Measurements from ENCODE around the gene FAM107B. TPM values are rescaled to one million over a fixed set of nuclear protein-coding genes. Genes with fewer than 3 reads are reported as not detected.

Gene FAM107B
- total and polyA plus RNA-seq, 2 of the 8 experiments (the other 6 are each of a cell fraction or from before 2014, with no cell fraction given), result 7.5 to 28.1 TPM

DNA sequence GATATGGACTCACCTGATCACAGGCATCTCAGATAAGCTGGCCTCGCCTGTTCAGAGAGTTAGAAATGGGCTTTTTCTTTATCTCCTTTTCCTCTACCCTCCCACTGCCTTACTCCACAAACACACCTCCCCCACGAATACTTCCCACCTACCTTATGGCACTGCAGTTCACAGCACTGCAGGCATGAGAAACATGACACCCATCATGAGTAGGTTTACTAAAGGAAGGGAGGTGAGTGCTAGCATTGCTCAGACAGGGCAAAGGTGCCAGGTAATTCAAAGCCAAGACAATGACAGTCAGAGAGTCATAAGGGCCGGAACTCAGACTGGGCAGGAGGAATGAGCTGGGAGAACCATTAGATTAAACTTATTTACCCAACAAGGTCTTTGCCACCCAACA lies 220.6 kb downstream of the FAM107B start (continued):
- TF ChIP-seq, protein P1, sequence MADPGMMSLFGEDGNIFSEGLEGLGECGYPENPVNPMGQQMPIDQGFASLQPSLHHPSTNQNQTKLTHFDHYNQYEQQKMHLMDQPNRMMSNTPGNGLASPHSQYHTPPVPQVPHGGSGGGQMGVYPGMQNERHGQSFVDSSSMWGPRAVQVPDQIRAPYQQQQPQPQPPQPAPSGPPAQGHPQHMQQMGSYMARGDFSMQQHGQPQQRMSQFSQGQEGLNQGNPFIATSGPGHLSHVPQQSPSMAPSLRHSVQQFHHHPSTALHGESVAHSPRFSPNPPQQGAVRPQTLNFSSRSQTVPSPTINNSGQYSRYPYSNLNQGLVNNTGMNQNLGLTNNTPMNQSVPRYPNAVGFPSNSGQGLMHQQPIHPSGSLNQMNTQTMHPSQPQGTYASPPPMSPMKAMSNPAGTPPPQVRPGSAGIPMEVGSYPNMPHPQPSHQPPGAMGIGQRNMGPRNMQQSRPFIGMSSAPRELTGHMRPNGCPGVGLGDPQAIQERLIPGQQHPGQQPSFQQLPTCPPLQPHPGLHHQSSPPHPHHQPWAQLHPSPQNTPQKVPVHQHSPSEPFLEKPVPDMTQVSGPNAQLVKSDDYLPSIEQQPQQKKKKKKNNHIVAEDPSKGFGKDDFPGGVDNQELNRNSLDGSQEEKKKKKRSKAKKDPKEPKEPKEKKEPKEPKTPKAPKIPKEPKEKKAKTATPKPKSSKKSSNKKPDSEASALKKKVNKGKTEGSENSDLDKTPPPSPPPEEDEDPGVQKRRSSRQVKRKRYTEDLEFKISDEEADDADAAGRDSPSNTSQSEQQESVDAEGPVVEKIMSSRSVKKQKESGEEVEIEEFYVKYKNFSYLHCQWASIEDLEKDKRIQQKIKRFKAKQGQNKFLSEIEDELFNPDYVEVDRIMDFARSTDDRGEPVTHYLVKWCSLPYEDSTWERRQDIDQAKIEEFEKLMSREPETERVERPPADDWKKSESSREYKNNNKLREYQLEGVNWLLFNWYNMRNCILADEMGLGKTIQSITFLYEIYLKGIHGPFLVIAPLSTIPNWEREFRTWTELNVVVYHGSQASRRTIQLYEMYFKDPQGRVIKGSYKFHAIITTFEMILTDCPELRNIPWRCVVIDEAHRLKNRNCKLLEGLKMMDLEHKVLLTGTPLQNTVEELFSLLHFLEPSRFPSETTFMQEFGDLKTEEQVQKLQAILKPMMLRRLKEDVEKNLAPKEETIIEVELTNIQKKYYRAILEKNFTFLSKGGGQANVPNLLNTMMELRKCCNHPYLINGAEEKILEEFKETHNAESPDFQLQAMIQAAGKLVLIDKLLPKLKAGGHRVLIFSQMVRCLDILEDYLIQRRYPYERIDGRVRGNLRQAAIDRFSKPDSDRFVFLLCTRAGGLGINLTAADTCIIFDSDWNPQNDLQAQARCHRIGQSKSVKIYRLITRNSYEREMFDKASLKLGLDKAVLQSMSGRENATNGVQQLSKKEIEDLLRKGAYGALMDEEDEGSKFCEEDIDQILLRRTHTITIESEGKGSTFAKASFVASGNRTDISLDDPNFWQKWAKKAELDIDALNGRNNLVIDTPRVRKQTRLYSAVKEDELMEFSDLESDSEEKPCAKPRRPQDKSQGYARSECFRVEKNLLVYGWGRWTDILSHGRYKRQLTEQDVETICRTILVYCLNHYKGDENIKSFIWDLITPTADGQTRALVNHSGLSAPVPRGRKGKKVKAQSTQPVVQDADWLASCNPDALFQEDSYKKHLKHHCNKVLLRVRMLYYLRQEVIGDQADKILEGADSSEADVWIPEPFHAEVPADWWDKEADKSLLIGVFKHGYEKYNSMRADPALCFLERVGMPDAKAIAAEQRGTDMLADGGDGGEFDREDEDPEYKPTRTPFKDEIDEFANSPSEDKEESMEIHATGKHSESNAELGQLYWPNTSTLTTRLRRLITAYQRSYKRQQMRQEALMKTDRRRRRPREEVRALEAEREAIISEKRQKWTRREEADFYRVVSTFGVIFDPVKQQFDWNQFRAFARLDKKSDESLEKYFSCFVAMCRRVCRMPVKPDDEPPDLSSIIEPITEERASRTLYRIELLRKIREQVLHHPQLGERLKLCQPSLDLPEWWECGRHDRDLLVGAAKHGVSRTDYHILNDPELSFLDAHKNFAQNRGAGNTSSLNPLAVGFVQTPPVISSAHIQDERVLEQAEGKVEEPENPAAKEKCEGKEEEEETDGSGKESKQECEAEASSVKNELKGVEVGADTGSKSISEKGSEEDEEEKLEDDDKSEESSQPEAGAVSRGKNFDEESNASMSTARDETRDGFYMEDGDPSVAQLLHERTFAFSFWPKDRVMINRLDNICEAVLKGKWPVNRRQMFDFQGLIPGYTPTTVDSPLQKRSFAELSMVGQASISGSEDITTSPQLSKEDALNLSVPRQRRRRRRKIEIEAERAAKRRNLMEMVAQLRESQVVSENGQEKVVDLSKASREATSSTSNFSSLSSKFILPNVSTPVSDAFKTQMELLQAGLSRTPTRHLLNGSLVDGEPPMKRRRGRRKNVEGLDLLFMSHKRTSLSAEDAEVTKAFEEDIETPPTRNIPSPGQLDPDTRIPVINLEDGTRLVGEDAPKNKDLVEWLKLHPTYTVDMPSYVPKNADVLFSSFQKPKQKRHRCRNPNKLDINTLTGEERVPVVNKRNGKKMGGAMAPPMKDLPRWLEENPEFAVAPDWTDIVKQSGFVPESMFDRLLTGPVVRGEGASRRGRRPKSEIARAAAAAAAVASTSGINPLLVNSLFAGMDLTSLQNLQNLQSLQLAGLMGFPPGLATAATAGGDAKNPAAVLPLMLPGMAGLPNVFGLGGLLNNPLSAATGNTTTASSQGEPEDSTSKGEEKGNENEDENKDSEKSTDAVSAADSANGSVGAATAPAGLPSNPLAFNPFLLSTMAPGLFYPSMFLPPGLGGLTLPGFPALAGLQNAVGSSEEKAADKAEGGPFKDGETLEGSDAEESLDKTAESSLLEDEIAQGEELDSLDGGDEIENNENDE (IDR thresholded peaks at IDR 0.05; ENCODE audit: insufficient replicate concordance, low read length), result no peak
- TF ChIP-seq CEBPB (IDR thresholded peaks at IDR 0.05; ENCODE audit: low read depth, low read length) (no peak), CTBP2 (IDR thresholded peaks at IDR 0.05; ENCODE audit: borderline replicate concordance, insufficient read depth, insufficient read length, low read length) (no peak), HDAC6 (IDR thresholded peaks at IDR 0.05; ENCODE audit: low read depth, low read length) (no peak), GTF2F1 (IDR thresholded peaks at IDR 0.05; ENCODE audit: borderline replicate concordance, low read depth, low read length) (no peak), EGR1 (IDR thresholded peaks at IDR 0.05; ENCODE audit: borderline replicate concordance, low read depth, low read length) (no peak), NRF1 (IDR thresholded peaks at IDR 0.05; ENCODE audit: low read depth, low read length) (no peak), BCL11A (IDR thresholded peaks at IDR 0.05; ENCODE audit: low read depth in 2 of 2, low read length in 2 of 2) (no peak)
- TF ChIP-seq, protein P2, sequence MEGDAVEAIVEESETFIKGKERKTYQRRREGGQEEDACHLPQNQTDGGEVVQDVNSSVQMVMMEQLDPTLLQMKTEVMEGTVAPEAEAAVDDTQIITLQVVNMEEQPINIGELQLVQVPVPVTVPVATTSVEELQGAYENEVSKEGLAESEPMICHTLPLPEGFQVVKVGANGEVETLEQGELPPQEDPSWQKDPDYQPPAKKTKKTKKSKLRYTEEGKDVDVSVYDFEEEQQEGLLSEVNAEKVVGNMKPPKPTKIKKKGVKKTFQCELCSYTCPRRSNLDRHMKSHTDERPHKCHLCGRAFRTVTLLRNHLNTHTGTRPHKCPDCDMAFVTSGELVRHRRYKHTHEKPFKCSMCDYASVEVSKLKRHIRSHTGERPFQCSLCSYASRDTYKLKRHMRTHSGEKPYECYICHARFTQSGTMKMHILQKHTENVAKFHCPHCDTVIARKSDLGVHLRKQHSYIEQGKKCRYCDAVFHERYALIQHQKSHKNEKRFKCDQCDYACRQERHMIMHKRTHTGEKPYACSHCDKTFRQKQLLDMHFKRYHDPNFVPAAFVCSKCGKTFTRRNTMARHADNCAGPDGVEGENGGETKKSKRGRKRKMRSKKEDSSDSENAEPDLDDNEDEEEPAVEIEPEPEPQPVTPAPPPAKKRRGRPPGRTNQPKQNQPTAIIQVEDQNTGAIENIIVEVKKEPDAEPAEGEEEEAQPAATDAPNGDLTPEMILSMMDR (IDR thresholded peaks at IDR 0.05; ENCODE audit: control extremely low read depth in 1 of 3, insufficient read depth in 1 of 3, low read depth in 1 of 3, low read length in 3 of 3), result no peak

All from H1 (cell line).